PC-9 (cell line): ENCODE data around the gene CELA3B.
"Not testable (repeated sequence)": the region's sequence is repeated elsewhere in the genome, so short reads cannot be mapped to it uniquely, and the experiment has no call there.

Source experiments
- EZH2 ChIP-seq: fragments of 200-600 bp; sonication (generic); IDR thresholded peaks from 2 replicates; pipeline ENCODE4 v1.8.0; 2017; ENCODE audit warnings: antibody characterized with exemption, low read depth
- TF ChIP-seq, protein P1 (sequence below): fragments of 200-600 bp; sonication (generic); conservative IDR thresholded peaks from 2 replicates; pipeline ENCODE4 v1.6.1; 2017; ENCODE audit warnings: mixed run types, antibody characterized with exemption, mild to moderate bottlenecking, moderate library complexity

DNA sequence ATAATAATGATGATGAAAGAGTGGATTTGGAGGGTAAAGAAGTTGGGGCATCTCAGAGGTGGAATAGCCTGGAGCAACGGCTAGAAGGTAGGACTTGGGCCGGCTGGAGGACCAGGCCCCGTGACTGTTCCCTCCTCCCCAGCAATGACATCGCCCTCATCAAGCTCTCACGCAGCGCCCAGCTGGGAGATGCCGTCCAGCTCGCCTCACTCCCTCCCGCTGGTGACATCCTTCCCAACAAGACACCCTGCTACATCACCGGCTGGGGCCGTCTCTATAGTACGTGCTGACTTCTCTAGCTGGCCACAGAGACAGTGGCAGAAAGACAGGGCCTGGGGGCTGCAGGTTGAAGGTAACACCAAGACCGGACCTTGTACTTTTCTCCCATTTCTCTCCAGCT is 29.9 kb downstream of the CELA3B start:
- TF ChIP-seq, protein P1, sequence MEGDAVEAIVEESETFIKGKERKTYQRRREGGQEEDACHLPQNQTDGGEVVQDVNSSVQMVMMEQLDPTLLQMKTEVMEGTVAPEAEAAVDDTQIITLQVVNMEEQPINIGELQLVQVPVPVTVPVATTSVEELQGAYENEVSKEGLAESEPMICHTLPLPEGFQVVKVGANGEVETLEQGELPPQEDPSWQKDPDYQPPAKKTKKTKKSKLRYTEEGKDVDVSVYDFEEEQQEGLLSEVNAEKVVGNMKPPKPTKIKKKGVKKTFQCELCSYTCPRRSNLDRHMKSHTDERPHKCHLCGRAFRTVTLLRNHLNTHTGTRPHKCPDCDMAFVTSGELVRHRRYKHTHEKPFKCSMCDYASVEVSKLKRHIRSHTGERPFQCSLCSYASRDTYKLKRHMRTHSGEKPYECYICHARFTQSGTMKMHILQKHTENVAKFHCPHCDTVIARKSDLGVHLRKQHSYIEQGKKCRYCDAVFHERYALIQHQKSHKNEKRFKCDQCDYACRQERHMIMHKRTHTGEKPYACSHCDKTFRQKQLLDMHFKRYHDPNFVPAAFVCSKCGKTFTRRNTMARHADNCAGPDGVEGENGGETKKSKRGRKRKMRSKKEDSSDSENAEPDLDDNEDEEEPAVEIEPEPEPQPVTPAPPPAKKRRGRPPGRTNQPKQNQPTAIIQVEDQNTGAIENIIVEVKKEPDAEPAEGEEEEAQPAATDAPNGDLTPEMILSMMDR: not testable (repeated sequence)
- TF ChIP-seq EZH2: not testable (repeated sequence)
